Gastrocnemius medialis (tissue), 4 donors: ENCODE data around the gene DLG4.

Experiments used
- CTCF ChIP-seq, 5 experiments: fragments of 450-650 bp in 3 of 5; fragments of 200-600 bp in 2 of 5; sonication (generic) in 2 of 5; IDR thresholded peaks in 4 of 5; conservative IDR thresholded peaks in 1 of 5; 1 replicate in 4 of 5; 2 replicates in 1 of 5; pipeline ENCODE4 v1.5.1; 2016 to 2019; ENCODE audit warnings: antibody characterized with exemption in 5 of 5, mild to moderate bottlenecking in 3 of 5, moderate library complexity in 3 of 5
- POLR2A ChIP-seq, 2 donors: fragments of 450-650 bp; IDR thresholded peaks; one replicate each; pipeline ENCODE4 v1.6.1; 2017; ENCODE audit warnings: antibody characterized with exemption in 2 of 2, mild to moderate bottlenecking in 2 of 2, moderate library complexity in 2 of 2

GRCh38 chr17:7196651-7197401 is 22.8 kb downstream of the DLG4 start:
- TF ChIP-seq CTCF (IDR thresholded peaks at IDR 0.05 in 4 of 5, conservative IDR thresholded peaks at IDR 0.05 in 1 of 5) (no peak), POLR2A (IDR thresholded peaks at IDR 0.05) (no peak)
